CD4-positive, alpha-beta T cell treated with Interferon gamma for 1 hour (primary cell): ENCODE results near the gene ZBTB43.

Experiments used
- DNase-seq: peaks from one replicate; pipeline ENCODE4 v3.0.0-alpha.2; 2020

ZBTB43 gene

GRCh38 chr9:126860757-126861466, 56.1 kb downstream of the ZBTB43 start:
- no peak for DNase-seq

GRCh38 chr9:126861707-126862103, 56.9 kb downstream of the ZBTB43 start:
- DNase-seq: no peak

- no peak for DNase-seq
Observed at GRCh38 chr9:126862104-126862761, 57.4 kb downstream of the ZBTB43 start.

GRCh38 chr9:126864771-126865170, 59.9 kb downstream of the ZBTB43 start:
- DNase-seq: no peak

GRCh38 chr9:126869368-126869767, 64.5 kb downstream of the ZBTB43 start:
- no peak for DNase-seq

GRCh38 chr9:126872516-126872915, 67.7 kb downstream of the ZBTB43 start:
- no peak for DNase-seq

- no peak for DNase-seq
Observed at GRCh38 chr9:126874546-126875314, 69.9 kb downstream of the ZBTB43 start.

GRCh38 chr9:126875756-126876510, 71.1 kb downstream of the ZBTB43 start:
- DNase-seq: no peak

- DNase-seq: no peak
Observed at GRCh38 chr9:126876531-126876930, 71.7 kb downstream of the ZBTB43 start.

GRCh38 chr9:126877418-126877817, 72.6 kb downstream of the ZBTB43 start:
- DNase-seq: no peak

- DNase-seq: no peak
Observed at GRCh38 chr9:126879288-126879687, 74.4 kb downstream of the ZBTB43 start.

GRCh38 chr9:126880226-126880946, 75.5 kb downstream of the ZBTB43 start:
- DNase-seq: no peak

GRCh38 chr9:126880947-126881332, 76.1 kb downstream of the ZBTB43 start:
- no peak for DNase-seq

- DNase-seq: no peak
Observed at GRCh38 chr9:126882746-126883145, 77.9 kb downstream of the ZBTB43 start.

- DNase-seq: no peak
Observed at GRCh38 chr9:126883636-126884035, 78.8 kb downstream of the ZBTB43 start.

GRCh38 chr9:126885131-126885641, 80.3 kb downstream of the ZBTB43 start:
- DNase-seq: no peak

GRCh38 chr9:126886034-126886822, 81.4 kb downstream of the ZBTB43 start:
- DNase-seq: no peak

- DNase-seq: no peak
Observed at GRCh38 chr9:126886897-126887296, 82.1 kb downstream of the ZBTB43 start.
